HepG2 (cell line): ENCODE results near the gene TEX19. TPM values are rescaled to one million over a fixed set of nuclear protein-coding genes. Genes with fewer than 3 reads are reported as not detected.

Source experiments
- ATF1 ChIP-seq: IDR thresholded peaks from 2 replicates; pipeline ENCODE4 v1.6.1; 2016; ENCODE audit warnings: mild to moderate bottlenecking, control low read depth
- ATF7-NPFF ChIP-seq: sonication (generic); formaldehyde crosslinking; IDR thresholded peaks from 2 replicates; pipeline ENCODE4 v1.8.1; 2023; ENCODE audit warnings: mild to moderate bottlenecking, low read depth, missing genetic modification reagents, moderate library complexity
- ERF ChIP-seq: IDR thresholded peaks from 2 replicates; pipeline ENCODE4 v1.6.1; 2018; ENCODE audit warnings: missing biosample characterization, missing genetic modification reagents
- FOXK2 ChIP-seq: fragments of 450-650 bp; IDR thresholded peaks from 2 replicates; pipeline ENCODE4 v1.6.1; 2016
- IKZF1 ChIP-seq: fragments of 450-650 bp; IDR thresholded peaks from 2 replicates; pipeline ENCODE4 v1.7.1; 2016
- KDM5B ChIP-seq: sonication (generic); formaldehyde crosslinking; IDR thresholded peaks from 2 replicates; pipeline ENCODE4 v1.4.0; 2020; ENCODE audit warnings: missing genetic modification reagents, mild to moderate bottlenecking, borderline replicate concordance
- MEIS1 ChIP-seq: sonication (generic); formaldehyde crosslinking; IDR thresholded peaks from 2 replicates; pipeline ENCODE4 v1.9.0; 2021; ENCODE audit warnings: mild to moderate bottlenecking, missing genetic modification reagents, moderate library complexity, borderline replicate concordance
- NKX3-1 ChIP-seq: sonication (generic); formaldehyde crosslinking; IDR thresholded peaks from 2 replicates; pipeline ENCODE4 v1.5.0; 2020; ENCODE audit warnings: missing genetic modification reagents
- NPAS2 ChIP-seq: sonication (generic); formaldehyde crosslinking; IDR thresholded peaks from 2 replicates; pipeline ENCODE4 v1.8.0; 2022; ENCODE audit warnings: mild to moderate bottlenecking, missing genetic modification reagents, borderline replicate concordance
- NRL ChIP-seq: sonication (generic); formaldehyde crosslinking; IDR thresholded peaks from 2 replicates; pipeline ENCODE4 v1.5.0; 2020; ENCODE audit warnings: missing genetic modification reagents, mild to moderate bottlenecking, moderate library complexity, borderline replicate concordance
- PREB ChIP-seq: sonication (generic); formaldehyde crosslinking; IDR thresholded peaks from 2 replicates; pipeline ENCODE4 v1.4.0; 2020; ENCODE audit warnings: missing genetic modification reagents
- RERE ChIP-seq: IDR thresholded peaks from 2 replicates; pipeline ENCODE4 v1.6.1; 2016; ENCODE audit warnings: low read depth, missing genetic modification reagents, missing compliant biosample characterization
- ZEB1 ChIP-seq: IDR thresholded peaks from 2 replicates; pipeline ENCODE4 v1.6.1; 2012; ENCODE audit warnings: mild to moderate bottlenecking, low read depth, inconsistent platforms; ENCODE audit not compliant: insufficient replicate concordance
- ZFX ChIP-seq: sonication (generic); formaldehyde crosslinking; IDR thresholded peaks from 2 replicates; pipeline ENCODE4 v1.4.0; 2020; ENCODE audit warnings: mild to moderate bottlenecking, low read depth, missing genetic modification reagents, moderate library complexity
- ZNF225 ChIP-seq: sonication (generic); formaldehyde crosslinking; IDR thresholded peaks from 2 replicates; pipeline ENCODE4 v1.4.0; 2020; ENCODE audit warnings: mild to moderate bottlenecking, missing genetic modification reagents
- ZNF484 ChIP-seq: sonication (generic); formaldehyde crosslinking; IDR thresholded peaks from 2 replicates; pipeline ENCODE4 v1.5.1; 2020; ENCODE audit warnings: mild to moderate bottlenecking, low read depth, missing genetic modification reagents, borderline replicate concordance
- ZNF556 ChIP-seq: sonication (generic); formaldehyde crosslinking; IDR thresholded peaks from 2 replicates; pipeline ENCODE4 v1.4.0; 2020; ENCODE audit warnings: mild to moderate bottlenecking, missing genetic modification reagents, borderline replicate concordance
- ZNF614 ChIP-seq: IDR thresholded peaks from 2 replicates; pipeline ENCODE4 v1.6.1; 2018; ENCODE audit warnings: missing biosample characterization, missing genetic modification reagents, inconsistent platforms, borderline replicate concordance
- polyA plus RNA-seq, 8 experiments: library from polyadenylated mRNA; depleted of rRNA in 3 of 8; stranded (reverse) in 7 of 8; unstranded in 1 of 8; fragments of >200 nt; fragmentation: Illumina TruSeq in 4 of 8; extraction: Trizol in 4 of 8; gene quantifications; 2 replicates each; pipeline versions ENCODE4 v1.2.1 to v1.2.3, GENCODE V29; 2011 to 2016; ENCODE audit warnings: low read depth in 4 of 8, missing spikeins in 1 of 8, mixed read lengths in 1 of 8; ENCODE audit not compliant: insufficient read depth in 1 of 8
- total RNA-seq, 5 experiments: library from RNA; depleted of rRNA; stranded (reverse); fragments of >200 nt; fragmentation: Illumina TruSeq; extraction: Trizol; gene quantifications; 2 replicates each; pipeline ENCODE4 v1.2.3, GENCODE V29; 2016; ENCODE audit warnings: low read depth in 1 of 5
- TF ChIP-seq, protein P1 (sequence below): IDR thresholded peaks from 2 replicates; pipeline ENCODE4 v1.4.0; 2020; ENCODE audit warnings: mild to moderate bottlenecking, missing genetic modification reagents

TEX19 gene
- total and polyA plus RNA-seq, 2 of the 13 experiments (the other 11 are each of a cell fraction or from before 2014, with no cell fraction given) = 1.3 to 6.0 TPM

GRCh38 chr17:82351713-82352488 lies 7.1 kb upstream of the TEX19 start (continued):
- TF ChIP-seq RERE (CRISPR knock-in tag) = no peak
- no peak for TF ChIP-seq NKX3-1
- TF ChIP-seq, protein P1, sequence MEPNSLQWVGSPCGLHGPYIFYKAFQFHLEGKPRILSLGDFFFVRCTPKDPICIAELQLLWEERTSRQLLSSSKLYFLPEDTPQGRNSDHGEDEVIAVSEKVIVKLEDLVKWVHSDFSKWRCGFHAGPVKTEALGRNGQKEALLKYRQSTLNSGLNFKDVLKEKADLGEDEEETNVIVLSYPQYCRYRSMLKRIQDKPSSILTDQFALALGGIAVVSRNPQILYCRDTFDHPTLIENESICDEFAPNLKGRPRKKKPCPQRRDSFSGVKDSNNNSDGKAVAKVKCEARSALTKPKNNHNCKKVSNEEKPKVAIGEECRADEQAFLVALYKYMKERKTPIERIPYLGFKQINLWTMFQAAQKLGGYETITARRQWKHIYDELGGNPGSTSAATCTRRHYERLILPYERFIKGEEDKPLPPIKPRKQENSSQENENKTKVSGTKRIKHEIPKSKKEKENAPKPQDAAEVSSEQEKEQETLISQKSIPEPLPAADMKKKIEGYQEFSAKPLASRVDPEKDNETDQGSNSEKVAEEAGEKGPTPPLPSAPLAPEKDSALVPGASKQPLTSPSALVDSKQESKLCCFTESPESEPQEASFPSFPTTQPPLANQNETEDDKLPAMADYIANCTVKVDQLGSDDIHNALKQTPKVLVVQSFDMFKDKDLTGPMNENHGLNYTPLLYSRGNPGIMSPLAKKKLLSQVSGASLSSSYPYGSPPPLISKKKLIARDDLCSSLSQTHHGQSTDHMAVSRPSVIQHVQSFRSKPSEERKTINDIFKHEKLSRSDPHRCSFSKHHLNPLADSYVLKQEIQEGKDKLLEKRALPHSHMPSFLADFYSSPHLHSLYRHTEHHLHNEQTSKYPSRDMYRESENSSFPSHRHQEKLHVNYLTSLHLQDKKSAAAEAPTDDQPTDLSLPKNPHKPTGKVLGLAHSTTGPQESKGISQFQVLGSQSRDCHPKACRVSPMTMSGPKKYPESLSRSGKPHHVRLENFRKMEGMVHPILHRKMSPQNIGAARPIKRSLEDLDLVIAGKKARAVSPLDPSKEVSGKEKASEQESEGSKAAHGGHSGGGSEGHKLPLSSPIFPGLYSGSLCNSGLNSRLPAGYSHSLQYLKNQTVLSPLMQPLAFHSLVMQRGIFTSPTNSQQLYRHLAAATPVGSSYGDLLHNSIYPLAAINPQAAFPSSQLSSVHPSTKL (CRISPR knock-in tag) = peak; percentile 71; the same call in 1 of the 2 replicates
- peak; percentile 72 for TF ChIP-seq ZFX (CRISPR knock-in tag)
- no peak for TF ChIP-seq ZNF484 (CRISPR knock-in tag)
- TF ChIP-seq ERF (CRISPR knock-in tag) = peak; percentile 79; the same call in 1 of the 2 replicates
- no peak for TF ChIP-seq NPAS2 (CRISPR knock-in tag)
- no peak for TF ChIP-seq ATF7-NPFF (CRISPR knock-in tag)
- no peak for TF ChIP-seq ATF1
- TF ChIP-seq IKZF1 = no peak
- TF ChIP-seq MEIS1 (CRISPR knock-in tag) = peak; percentile 54; the same call in 1 of the 2 replicates
- TF ChIP-seq ZNF225 (CRISPR knock-in tag) = peak; percentile 24; the same call in 1 of the 2 replicates
- TF ChIP-seq NRL (CRISPR knock-in tag) = 0 out of 2 replicates have a peak, but pooled peaks have one; percentile 13
- no peak for TF ChIP-seq ZEB1
- TF ChIP-seq FOXK2 = no peak
- no peak; the same call in 1 of the 2 replicates for TF ChIP-seq ZNF556 (CRISPR knock-in tag)
- TF ChIP-seq KDM5B (CRISPR knock-in tag) = peak; percentile 87; the same call in 1 of the 2 replicates
- TF ChIP-seq ZNF614 (CRISPR knock-in tag) = peak; percentile 81; the same call in 1 of the 2 replicates
- no peak for TF ChIP-seq PREB (CRISPR knock-in tag)
